HEK293 (cell line): ENCODE measurements around the gene CHST12.

Source experiments
- KLF17 ChIP-seq: fragments of 450-650 bp; formaldehyde crosslinking; IDR thresholded peaks from 2 replicates; pipeline ENCODE4 v1.5.1; 2016; ENCODE audit warnings: missing biosample characterization, missing genetic modification characterization
- TCF7L2 ChIP-seq: IDR thresholded peaks from 2 replicates; pipeline ENCODE4 v1.6.1; 2011; ENCODE audit warnings: low read depth, mild to moderate bottlenecking, inconsistent platforms, low read length, moderate library complexity, borderline replicate concordance
- YY1 ChIP-seq: fragments of 450-650 bp; formaldehyde crosslinking; IDR thresholded peaks from 2 replicates; pipeline ENCODE4 v1.5.1; 2018; ENCODE audit warnings: missing biosample characterization, missing genetic modification characterization
- ZBTB1 ChIP-seq: fragments of 450-650 bp; formaldehyde crosslinking; IDR thresholded peaks from 2 replicates; pipeline ENCODE4 v1.5.1; 2016; ENCODE audit warnings: missing biosample characterization, missing genetic modification characterization
- ZNF10 ChIP-seq: fragments of 450-650 bp; formaldehyde crosslinking; IDR thresholded peaks from 2 replicates; pipeline ENCODE4 v1.5.1; 2017; ENCODE audit warnings: missing biosample characterization, missing genetic modification characterization
- ZNF19 ChIP-seq: fragments of 450-650 bp; formaldehyde crosslinking; IDR thresholded peaks from 2 replicates; pipeline ENCODE4; 2016; ENCODE audit warnings: missing biosample characterization, missing genetic modification characterization, low read depth
- ZNF26 ChIP-seq: fragments of 450-650 bp; formaldehyde crosslinking; IDR thresholded peaks from 2 replicates; pipeline ENCODE4 v1.5.1; 2016; ENCODE audit warnings: missing biosample characterization, missing genetic modification characterization
- ZNF416 ChIP-seq: fragments of 450-650 bp; formaldehyde crosslinking; IDR thresholded peaks from 2 replicates; pipeline ENCODE4 v1.5.1; 2016; ENCODE audit warnings: missing biosample characterization, missing genetic modification characterization
- TF ChIP-seq, protein P1 (sequence below): fragments of 450-650 bp; formaldehyde crosslinking; IDR thresholded peaks from 2 replicates; pipeline ENCODE4 v1.5.1; 2016; ENCODE audit warnings: missing biosample characterization, missing genetic modification characterization
- TF ChIP-seq, protein P2 (sequence below): fragments of 450-650 bp; formaldehyde crosslinking; IDR thresholded peaks from 2 replicates; pipeline ENCODE4 v1.5.1; 2016; ENCODE audit warnings: missing biosample characterization, missing genetic modification characterization, low read depth
- TF ChIP-seq, protein P3 (sequence below): fragments of 450-650 bp; formaldehyde crosslinking; IDR thresholded peaks from 2 replicates; pipeline ENCODE4 v1.5.1; 2016; ENCODE audit warnings: missing biosample characterization, missing genetic modification characterization
- TF ChIP-seq, protein P4 (sequence below): fragments of 450-650 bp; formaldehyde crosslinking; IDR thresholded peaks from 2 replicates; pipeline ENCODE4 v1.5.1; 2016; ENCODE audit warnings: missing biosample characterization, missing genetic modification characterization, borderline replicate concordance

DNA sequence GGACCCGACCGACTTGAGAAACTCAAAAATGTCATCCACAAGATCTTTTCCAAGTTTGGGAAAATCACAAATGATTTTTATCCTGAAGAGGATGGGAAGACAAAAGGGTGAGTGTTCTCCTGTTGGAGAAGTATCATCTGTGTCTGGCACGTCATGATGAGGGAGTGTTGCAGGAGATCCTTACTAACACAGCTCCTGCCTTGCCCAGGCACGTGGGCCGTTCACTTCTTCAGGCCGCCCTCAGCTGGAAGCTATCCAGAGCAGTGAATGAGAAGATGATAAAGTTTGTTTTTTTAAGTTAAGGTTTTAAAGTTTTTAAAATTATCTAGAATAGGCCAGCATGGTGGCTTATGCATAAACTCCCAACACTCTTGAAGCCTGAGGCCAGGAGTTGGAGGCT, 42.6 kb upstream of the CHST12 start:
- TF ChIP-seq ZNF10 (tag by site-specific recombination) = no peak
- TF ChIP-seq ZNF19 (tag by site-specific recombination) = no peak
- TF ChIP-seq ZNF416 = no peak
- TF ChIP-seq, protein P1, sequence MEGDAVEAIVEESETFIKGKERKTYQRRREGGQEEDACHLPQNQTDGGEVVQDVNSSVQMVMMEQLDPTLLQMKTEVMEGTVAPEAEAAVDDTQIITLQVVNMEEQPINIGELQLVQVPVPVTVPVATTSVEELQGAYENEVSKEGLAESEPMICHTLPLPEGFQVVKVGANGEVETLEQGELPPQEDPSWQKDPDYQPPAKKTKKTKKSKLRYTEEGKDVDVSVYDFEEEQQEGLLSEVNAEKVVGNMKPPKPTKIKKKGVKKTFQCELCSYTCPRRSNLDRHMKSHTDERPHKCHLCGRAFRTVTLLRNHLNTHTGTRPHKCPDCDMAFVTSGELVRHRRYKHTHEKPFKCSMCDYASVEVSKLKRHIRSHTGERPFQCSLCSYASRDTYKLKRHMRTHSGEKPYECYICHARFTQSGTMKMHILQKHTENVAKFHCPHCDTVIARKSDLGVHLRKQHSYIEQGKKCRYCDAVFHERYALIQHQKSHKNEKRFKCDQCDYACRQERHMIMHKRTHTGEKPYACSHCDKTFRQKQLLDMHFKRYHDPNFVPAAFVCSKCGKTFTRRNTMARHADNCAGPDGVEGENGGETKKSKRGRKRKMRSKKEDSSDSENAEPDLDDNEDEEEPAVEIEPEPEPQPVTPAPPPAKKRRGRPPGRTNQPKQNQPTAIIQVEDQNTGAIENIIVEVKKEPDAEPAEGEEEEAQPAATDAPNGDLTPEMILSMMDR (tag by site-specific recombination) = no peak
- no peak for TF ChIP-seq YY1 (tag by site-specific recombination)
- TF ChIP-seq, protein P2, sequence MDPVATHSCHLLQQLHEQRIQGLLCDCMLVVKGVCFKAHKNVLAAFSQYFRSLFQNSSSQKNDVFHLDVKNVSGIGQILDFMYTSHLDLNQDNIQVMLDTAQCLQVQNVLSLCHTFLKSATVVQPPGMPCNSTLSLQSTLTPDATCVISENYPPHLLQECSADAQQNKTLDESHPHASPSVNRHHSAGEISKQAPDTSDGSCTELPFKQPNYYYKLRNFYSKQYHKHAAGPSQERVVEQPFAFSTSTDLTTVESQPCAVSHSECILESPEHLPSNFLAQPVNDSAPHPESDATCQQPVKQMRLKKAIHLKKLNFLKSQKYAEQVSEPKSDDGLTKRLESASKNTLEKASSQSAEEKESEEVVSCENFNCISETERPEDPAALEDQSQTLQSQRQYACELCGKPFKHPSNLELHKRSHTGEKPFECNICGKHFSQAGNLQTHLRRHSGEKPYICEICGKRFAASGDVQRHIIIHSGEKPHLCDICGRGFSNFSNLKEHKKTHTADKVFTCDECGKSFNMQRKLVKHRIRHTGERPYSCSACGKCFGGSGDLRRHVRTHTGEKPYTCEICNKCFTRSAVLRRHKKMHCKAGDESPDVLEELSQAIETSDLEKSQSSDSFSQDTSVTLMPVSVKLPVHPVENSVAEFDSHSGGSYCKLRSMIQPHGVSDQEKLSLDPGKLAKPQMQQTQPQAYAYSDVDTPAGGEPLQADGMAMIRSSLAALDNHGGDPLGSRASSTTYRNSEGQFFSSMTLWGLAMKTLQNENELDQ (tag by site-specific recombination) = no peak
- no peak for TF ChIP-seq TCF7L2
- TF ChIP-seq, protein P3, sequence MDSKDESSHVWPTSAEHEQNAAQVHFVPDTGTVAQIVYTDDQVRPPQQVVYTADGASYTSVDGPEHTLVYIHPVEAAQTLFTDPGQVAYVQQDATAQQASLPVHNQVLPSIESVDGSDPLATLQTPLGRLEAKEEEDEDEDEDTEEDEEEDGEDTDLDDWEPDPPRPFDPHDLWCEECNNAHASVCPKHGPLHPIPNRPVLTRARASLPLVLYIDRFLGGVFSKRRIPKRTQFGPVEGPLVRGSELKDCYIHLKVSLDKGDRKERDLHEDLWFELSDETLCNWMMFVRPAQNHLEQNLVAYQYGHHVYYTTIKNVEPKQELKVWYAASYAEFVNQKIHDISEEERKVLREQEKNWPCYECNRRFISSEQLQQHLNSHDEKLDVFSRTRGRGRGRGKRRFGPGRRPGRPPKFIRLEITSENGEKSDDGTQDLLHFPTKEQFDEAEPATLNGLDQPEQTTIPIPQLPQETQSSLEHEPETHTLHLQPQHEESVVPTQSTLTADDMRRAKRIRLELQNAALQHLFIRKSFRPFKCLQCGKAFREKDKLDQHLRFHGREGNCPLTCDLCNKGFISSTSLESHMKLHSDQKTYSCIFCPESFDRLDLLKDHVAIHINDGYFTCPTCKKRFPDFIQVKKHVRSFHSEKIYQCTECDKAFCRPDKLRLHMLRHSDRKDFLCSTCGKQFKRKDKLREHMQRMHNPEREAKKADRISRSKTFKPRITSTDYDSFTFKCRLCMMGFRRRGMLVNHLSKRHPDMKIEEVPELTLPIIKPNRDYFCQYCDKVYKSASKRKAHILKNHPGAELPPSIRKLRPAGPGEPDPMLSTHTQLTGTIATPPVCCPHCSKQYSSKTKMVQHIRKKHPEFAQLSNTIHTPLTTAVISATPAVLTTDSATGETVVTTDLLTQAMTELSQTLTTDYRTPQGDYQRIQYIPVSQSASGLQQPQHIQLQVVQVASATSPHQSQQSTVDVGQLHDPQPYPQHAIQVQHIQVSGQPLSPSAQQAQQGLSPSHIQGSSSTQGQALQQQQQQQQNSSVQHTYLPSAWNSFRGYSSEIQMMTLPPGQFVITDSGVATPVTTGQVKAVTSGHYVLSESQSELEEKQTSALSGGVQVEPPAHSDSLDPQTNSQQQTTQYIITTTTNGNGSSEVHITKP = no peak
- no peak for TF ChIP-seq ZBTB1 (tag by site-specific recombination)
- TF ChIP-seq, protein P4, sequence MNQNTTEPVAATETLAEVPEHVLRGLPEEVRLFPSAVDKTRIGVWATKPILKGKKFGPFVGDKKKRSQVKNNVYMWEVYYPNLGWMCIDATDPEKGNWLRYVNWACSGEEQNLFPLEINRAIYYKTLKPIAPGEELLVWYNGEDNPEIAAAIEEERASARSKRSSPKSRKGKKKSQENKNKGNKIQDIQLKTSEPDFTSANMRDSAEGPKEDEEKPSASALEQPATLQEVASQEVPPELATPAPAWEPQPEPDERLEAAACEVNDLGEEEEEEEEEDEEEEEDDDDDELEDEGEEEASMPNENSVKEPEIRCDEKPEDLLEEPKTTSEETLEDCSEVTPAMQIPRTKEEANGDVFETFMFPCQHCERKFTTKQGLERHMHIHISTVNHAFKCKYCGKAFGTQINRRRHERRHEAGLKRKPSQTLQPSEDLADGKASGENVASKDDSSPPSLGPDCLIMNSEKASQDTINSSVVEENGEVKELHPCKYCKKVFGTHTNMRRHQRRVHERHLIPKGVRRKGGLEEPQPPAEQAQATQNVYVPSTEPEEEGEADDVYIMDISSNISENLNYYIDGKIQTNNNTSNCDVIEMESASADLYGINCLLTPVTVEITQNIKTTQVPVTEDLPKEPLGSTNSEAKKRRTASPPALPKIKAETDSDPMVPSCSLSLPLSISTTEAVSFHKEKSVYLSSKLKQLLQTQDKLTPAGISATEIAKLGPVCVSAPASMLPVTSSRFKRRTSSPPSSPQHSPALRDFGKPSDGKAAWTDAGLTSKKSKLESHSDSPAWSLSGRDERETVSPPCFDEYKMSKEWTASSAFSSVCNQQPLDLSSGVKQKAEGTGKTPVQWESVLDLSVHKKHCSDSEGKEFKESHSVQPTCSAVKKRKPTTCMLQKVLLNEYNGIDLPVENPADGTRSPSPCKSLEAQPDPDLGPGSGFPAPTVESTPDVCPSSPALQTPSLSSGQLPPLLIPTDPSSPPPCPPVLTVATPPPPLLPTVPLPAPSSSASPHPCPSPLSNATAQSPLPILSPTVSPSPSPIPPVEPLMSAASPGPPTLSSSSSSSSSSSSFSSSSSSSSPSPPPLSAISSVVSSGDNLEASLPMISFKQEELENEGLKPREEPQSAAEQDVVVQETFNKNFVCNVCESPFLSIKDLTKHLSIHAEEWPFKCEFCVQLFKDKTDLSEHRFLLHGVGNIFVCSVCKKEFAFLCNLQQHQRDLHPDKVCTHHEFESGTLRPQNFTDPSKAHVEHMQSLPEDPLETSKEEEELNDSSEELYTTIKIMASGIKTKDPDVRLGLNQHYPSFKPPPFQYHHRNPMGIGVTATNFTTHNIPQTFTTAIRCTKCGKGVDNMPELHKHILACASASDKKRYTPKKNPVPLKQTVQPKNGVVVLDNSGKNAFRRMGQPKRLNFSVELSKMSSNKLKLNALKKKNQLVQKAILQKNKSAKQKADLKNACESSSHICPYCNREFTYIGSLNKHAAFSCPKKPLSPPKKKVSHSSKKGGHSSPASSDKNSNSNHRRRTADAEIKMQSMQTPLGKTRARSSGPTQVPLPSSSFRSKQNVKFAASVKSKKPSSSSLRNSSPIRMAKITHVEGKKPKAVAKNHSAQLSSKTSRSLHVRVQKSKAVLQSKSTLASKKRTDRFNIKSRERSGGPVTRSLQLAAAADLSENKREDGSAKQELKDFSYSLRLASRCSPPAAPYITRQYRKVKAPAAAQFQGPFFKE (tag by site-specific recombination) = no peak
- TF ChIP-seq ZNF26 (tag by site-specific recombination) = no peak
- TF ChIP-seq KLF17 = no peak
